Measurements from ENCODE around the gene FLRT1.

DNA sequence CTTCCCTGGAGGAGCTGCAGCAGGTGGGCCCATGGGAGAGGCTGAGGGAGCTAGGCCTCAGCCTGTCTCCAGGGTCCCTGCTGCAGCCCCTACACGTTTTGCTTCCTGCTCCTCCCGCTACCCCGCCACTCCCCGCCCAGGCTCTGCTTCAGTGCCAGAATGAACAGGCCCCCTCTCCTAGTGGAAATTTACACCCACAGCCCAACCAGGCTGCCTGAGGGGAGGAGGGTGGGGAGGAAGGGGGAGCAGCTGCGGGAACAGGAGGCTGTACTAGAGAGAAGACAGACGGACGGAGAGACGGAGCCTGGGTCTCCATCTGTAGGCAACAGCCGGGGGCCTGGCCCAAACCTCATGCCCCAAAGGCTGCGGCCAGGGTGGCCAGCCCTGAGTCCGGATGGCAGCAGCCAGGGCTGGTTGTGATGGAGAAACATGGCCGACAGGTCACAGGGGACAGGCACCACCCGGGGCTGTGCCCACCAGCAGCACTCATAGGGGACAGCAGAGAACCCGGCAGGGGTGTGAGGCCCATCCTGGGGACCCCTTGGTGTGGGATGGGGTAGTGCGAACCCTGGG lies 20.6 kb downstream of the FLRT1 start:
- TF ChIP-seq JUNB (CRISPR knock-in tag; IDR thresholded peaks at IDR 0.05; ENCODE audit: borderline replicate concordance) (no peak), POLR2A (IDR thresholded peaks at IDR 0.05; ENCODE audit: insufficient read depth in 1 of 2, low read depth in 2 of 2, low read length in 2 of 2) (no peak), JUND (CRISPR knock-in tag; IDR thresholded peaks at IDR 0.05) (no peak), EZH2 (conservative IDR thresholded peaks at IDR 0.05; ENCODE audit: low read depth, low read length) (no peak), FOXK1 (CRISPR knock-in tag; IDR thresholded peaks at IDR 0.05; ENCODE audit: borderline replicate concordance, low read depth) (no peak), EEA1 (CRISPR knock-in tag; IDR thresholded peaks at IDR 0.05; ENCODE audit: borderline replicate concordance) (no peak)
- TF ChIP-seq, protein P1, sequence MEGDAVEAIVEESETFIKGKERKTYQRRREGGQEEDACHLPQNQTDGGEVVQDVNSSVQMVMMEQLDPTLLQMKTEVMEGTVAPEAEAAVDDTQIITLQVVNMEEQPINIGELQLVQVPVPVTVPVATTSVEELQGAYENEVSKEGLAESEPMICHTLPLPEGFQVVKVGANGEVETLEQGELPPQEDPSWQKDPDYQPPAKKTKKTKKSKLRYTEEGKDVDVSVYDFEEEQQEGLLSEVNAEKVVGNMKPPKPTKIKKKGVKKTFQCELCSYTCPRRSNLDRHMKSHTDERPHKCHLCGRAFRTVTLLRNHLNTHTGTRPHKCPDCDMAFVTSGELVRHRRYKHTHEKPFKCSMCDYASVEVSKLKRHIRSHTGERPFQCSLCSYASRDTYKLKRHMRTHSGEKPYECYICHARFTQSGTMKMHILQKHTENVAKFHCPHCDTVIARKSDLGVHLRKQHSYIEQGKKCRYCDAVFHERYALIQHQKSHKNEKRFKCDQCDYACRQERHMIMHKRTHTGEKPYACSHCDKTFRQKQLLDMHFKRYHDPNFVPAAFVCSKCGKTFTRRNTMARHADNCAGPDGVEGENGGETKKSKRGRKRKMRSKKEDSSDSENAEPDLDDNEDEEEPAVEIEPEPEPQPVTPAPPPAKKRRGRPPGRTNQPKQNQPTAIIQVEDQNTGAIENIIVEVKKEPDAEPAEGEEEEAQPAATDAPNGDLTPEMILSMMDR (CRISPR knock-in tag; IDR thresholded peaks at IDR 0.05) = no peak
- TF ChIP-seq, protein P2, sequence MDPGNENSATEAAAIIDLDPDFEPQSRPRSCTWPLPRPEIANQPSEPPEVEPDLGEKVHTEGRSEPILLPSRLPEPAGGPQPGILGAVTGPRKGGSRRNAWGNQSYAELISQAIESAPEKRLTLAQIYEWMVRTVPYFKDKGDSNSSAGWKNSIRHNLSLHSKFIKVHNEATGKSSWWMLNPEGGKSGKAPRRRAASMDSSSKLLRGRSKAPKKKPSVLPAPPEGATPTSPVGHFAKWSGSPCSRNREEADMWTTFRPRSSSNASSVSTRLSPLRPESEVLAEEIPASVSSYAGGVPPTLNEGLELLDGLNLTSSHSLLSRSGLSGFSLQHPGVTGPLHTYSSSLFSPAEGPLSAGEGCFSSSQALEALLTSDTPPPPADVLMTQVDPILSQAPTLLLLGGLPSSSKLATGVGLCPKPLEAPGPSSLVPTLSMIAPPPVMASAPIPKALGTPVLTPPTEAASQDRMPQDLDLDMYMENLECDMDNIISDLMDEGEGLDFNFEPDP (CRISPR knock-in tag; conservative IDR thresholded peaks at IDR 0.05) = no peak
- TF ChIP-seq, protein P3, sequence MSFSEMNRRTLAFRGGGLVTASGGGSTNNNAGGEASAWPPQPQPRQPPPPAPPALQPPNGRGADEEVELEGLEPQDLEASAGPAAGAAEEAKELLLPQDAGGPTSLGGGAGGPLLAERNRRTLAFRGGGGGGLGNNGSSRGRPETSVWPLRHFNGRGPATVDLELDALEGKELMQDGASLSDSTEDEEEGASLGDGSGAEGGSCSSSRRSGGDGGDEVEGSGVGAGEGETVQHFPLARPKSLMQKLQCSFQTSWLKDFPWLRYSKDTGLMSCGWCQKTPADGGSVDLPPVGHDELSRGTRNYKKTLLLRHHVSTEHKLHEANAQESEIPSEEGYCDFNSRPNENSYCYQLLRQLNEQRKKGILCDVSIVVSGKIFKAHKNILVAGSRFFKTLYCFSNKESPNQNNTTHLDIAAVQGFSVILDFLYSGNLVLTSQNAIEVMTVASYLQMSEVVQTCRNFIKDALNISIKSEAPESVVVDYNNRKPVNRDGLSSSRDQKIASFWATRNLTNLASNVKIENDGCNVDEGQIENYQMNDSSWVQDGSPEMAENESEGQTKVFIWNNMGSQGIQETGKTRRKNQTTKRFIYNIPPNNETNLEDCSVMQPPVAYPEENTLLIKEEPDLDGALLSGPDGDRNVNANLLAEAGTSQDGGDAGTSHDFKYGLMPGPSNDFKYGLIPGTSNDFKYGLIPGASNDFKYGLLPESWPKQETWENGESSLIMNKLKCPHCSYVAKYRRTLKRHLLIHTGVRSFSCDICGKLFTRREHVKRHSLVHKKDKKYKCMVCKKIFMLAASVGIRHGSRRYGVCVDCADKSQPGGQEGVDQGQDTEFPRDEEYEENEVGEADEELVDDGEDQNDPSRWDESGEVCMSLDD (CRISPR knock-in tag; IDR thresholded peaks at IDR 0.05; ENCODE audit: borderline replicate concordance) = no peak
- TF ChIP-seq, protein P4, sequence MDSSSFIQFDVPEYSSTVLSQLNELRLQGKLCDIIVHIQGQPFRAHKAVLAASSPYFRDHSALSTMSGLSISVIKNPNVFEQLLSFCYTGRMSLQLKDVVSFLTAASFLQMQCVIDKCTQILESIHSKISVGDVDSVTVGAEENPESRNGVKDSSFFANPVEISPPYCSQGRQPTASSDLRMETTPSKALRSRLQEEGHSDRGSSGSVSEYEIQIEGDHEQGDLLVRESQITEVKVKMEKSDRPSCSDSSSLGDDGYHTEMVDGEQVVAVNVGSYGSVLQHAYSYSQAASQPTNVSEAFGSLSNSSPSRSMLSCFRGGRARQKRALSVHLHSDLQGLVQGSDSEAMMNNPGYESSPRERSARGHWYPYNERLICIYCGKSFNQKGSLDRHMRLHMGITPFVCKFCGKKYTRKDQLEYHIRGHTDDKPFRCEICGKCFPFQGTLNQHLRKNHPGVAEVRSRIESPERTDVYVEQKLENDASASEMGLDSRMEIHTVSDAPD (CRISPR knock-in tag; IDR thresholded peaks at IDR 0.05) = no peak
- TF ChIP-seq, protein P5, sequence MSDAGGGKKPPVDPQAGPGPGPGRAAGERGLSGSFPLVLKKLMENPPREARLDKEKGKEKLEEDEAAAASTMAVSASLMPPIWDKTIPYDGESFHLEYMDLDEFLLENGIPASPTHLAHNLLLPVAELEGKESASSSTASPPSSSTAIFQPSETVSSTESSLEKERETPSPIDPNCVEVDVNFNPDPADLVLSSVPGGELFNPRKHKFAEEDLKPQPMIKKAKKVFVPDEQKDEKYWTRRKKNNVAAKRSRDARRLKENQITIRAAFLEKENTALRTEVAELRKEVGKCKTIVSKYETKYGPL (CRISPR knock-in tag; IDR thresholded peaks at IDR 0.05) = no peak
- TF ChIP-seq, protein P6, sequence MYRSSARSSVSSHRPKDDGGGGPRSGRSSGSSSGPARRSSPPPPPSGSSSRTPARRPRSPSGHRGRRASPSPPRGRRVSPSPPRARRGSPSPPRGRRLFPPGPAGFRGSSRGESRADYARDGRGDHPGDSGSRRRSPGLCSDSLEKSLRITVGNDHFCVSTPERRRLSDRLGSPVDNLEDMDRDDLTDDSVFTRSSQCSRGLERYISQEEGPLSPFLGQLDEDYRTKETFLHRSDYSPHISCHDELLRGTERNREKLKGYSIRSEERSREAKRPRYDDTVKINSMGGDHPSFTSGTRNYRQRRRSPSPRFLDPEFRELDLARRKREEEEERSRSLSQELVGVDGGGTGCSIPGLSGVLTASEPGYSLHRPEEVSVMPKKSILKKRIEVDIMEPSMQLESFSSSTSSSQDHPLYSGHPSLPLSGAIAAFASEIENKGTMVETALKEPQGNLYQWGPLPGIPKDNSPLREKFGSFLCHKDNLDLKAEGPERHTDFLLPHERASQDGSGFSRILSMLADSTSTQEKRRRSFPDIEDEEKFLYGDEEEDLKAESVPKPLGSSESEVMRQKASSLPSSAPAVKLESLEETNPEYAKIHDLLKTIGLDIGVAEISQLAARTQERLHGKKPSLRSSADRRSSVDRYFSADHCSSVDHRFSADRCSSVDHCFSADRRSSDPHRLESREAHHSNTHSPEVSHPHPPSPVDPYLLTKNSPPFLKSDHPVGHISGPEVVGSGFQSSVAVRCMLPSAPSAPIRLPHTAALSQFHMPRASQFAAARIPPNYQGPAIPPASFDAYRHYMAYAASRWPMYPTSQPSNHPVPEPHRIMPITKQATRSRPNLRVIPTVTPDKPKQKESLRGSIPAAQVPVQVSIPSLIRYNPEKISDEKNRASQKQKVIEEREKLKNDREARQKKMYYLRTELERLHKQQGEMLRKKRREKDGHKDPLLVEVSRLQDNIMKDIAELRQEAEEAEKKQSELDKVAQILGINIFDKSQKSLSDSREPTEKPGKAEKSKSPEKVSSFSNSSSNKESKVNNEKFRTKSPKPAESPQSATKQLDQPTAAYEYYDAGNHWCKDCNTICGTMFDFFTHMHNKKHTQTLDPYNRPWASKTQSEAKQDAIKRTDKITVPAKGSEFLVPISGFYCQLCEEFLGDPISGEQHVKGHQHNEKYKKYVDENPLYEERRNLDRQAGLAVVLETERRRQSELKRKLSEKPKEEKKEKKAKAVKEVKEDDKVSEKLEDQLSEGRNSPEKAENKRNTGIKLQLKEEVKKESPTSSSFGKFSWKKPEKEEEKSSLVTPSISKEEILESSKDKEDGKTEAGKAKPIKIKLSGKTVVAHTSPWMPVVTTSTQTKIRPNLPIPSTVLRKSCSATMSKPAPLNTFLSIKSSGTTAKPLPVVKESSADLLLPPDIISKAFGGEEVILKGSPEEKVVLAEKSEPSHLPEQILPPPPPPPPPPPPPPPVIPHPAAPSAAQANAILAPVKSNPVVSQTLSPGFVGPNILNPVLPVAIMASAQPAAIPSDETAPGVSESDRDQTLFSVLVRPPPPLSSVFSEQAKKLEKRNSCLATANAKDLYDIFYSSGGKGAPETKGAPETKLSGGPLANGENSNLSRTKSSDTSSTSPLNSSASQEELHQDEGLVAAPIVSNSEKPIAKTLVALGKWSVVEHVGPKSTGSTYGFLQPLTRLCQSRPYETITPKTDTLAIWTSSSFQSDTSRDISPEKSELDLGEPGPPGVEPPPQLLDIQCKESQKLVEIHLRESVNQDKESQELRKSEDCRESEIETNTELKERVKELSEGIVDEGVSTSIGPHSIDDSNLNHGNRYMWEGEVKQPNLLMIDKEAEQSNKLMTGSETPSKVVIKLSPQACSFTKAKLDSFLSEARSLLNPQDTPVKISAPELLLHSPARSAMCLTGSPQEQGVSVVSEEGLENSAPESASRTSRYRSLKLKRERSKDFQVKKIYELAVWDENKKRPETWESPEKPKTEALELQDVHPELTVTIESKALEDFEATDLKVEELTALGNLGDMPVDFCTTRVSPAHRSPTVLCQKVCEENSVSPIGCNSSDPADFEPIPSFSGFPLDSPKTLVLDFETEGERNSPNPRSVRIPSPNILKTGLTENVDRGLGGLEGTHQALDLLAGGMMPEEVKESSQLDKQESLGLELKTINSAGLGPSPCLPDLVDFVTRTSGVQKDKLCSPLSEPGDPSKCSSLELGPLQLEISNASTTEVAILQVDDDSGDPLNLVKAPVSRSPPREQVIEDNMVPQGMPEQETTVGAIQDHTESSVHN (CRISPR knock-in tag; IDR thresholded peaks at IDR 0.05) = no peak
